DMS 273 treated with DMSO at 0.1 percent for 48 hours (cell line): ENCODE results near the gene SLC22A14.
"Not testable (repeated sequence)": the region's sequence is repeated elsewhere in the genome, so short reads cannot be mapped to it uniquely, and the experiment has no call there.

Source experiments
- DNase-seq: peaks from one replicate; lab custom pipeline; 2025; lab: John Stamatoyannopoulos, UW

Gene SLC22A14

GRCh38 chr3:38281895-38282686, at the start of gene SLC22A14:
Gene SLC22A14, plus strand, starts transcription at chr3:38282294. Its CDS starts 23,733 bp downstream, at chr3:38306027.
- no peak for DNase-seq

- no peak for DNase-seq
Observed at GRCh38 chr3:38232701-38233100, 49.4 kb upstream of the SLC22A14 start.

GRCh38 chr3:38235466-38235865, 46.6 kb upstream of the SLC22A14 start:
- no peak for DNase-seq

GRCh38 chr3:38238416-38239008, 43.6 kb upstream of the SLC22A14 start:
- no peak for DNase-seq

GRCh38 chr3:38242812-38243211, 39.3 kb upstream of the SLC22A14 start:
- DNase-seq, result not testable (repeated sequence)

GRCh38 chr3:38245930-38246329, 36.2 kb upstream of the SLC22A14 start:
- DNase-seq, result no peak

- peak; percentile 39 for DNase-seq
Observed at GRCh38 chr3:38247366-38248035, 34.6 kb upstream of the SLC22A14 start.

GRCh38 chr3:38250198-38250597, 31.9 kb upstream of the SLC22A14 start:
- no peak for DNase-seq

- DNase-seq, result no peak
Observed at GRCh38 chr3:38251197-38251596, 30.9 kb upstream of the SLC22A14 start.

- DNase-seq, result no peak
Observed at GRCh38 chr3:38253704-38254103, 28.4 kb upstream of the SLC22A14 start.

GRCh38 chr3:38254872-38255271, 27.2 kb upstream of the SLC22A14 start:
- DNase-seq, result no peak

GRCh38 chr3:38255627-38256026, 26.5 kb upstream of the SLC22A14 start:
- no peak for DNase-seq

- DNase-seq, result no peak
Observed at GRCh38 chr3:38257583-38257982, 24.5 kb upstream of the SLC22A14 start.

- DNase-seq, result no peak
Observed at GRCh38 chr3:38260474-38260873, 21.6 kb upstream of the SLC22A14 start.

GRCh38 chr3:38264353-38264771, 17.7 kb upstream of the SLC22A14 start:
- no peak for DNase-seq

- DNase-seq, result no peak
Observed at GRCh38 chr3:38264779-38265178, 17.3 kb upstream of the SLC22A14 start.

- no peak for DNase-seq
Observed at GRCh38 chr3:38265604-38266307, 16.3 kb upstream of the SLC22A14 start, which contains the start of gene SLC22A13. Gene SLC22A13, plus strand, starts transcription at chr3:38265812. Its CDS starts 49 bp downstream, at chr3:38265861.

GRCh38 chr3:38266810-38267209, 15.3 kb upstream of the SLC22A14 start:
- no peak for DNase-seq

- no peak for DNase-seq
Observed at GRCh38 chr3:38267662-38268061, 14.4 kb upstream of the SLC22A14 start.

- no peak for DNase-seq
Observed at GRCh38 chr3:38268087-38268486, 14.0 kb upstream of the SLC22A14 start.

GRCh38 chr3:38268522-38268921, 13.6 kb upstream of the SLC22A14 start:
- no peak for DNase-seq

- DNase-seq, result no peak
Observed at GRCh38 chr3:38270606-38271005, 11.5 kb upstream of the SLC22A14 start.
